ENCODE data around the gene TENM3.

The TENM3 gene

GRCh38 chr4:182627996-182628395 is 384.8 kb downstream of the TENM3 start:
- ATAC-seq (no peak), DNase-seq (no peak)

- DNase-seq, result no peak
- ATAC-seq, result no peak
These were observed 385.3 kb downstream of the TENM3 start for GRCh38 chr4:182628544-182628943.

- no peak for DNase-seq
- ATAC-seq, result no peak
These were observed 385.9 kb downstream of the TENM3 start for GRCh38 chr4:182629096-182629495.

- DNase-seq (no peak), ATAC-seq (no peak)
These were observed 397.3 kb downstream of the TENM3 start for GRCh38 chr4:182640491-182640890.

- ATAC-seq (no peak), DNase-seq (no peak)
These were observed 397.7 kb downstream of the TENM3 start for GRCh38 chr4:182640932-182641331.

GRCh38 chr4:182642831-182643230 is 399.6 kb downstream of the TENM3 start:
- ATAC-seq (no peak), DNase-seq (no peak)

- DNase-seq, result no peak
- ATAC-seq, result no peak
These were observed 400.8 kb downstream of the TENM3 start for GRCh38 chr4:182643801-182644682.

GRCh38 chr4:182644683-182645050 is 401.5 kb downstream of the TENM3 start:
- DNase-seq (no peak), ATAC-seq (no peak)

GRCh38 chr4:182645511-182645910 is 402.3 kb downstream of the TENM3 start:
- ATAC-seq (no peak), DNase-seq (no peak)

- ATAC-seq (no peak), DNase-seq (no peak)
These were observed 404.6 kb downstream of the TENM3 start for GRCh38 chr4:182647646-182648300.

- DNase-seq, result no peak
- no peak for ATAC-seq
These were observed 405.6 kb downstream of the TENM3 start for GRCh38 chr4:182648766-182649165.

GRCh38 chr4:182649698-182650477 is 406.7 kb downstream of the TENM3 start:
- DNase-seq, result no peak
- ATAC-seq, result no peak

GRCh38 chr4:182653596-182653995 is 410.4 kb downstream of the TENM3 start:
- no peak for ATAC-seq
- DNase-seq, result no peak

GRCh38 chr4:182655340-182655739 is 412.1 kb downstream of the TENM3 start:
- no peak for ATAC-seq
- DNase-seq, result no peak

GRCh38 chr4:182662551-182662950 is 419.3 kb downstream of the TENM3 start:
- DNase-seq (no peak), ATAC-seq (no peak)

- ATAC-seq (no peak), DNase-seq (no peak)
These were observed 428.0 kb downstream of the TENM3 start for GRCh38 chr4:182671231-182671630.

GRCh38 chr4:182671749-182672148 is 428.5 kb downstream of the TENM3 start:
- no peak for DNase-seq
- no peak for ATAC-seq

GRCh38 chr4:182678590-182678989 is 435.4 kb downstream of the TENM3 start:
- ATAC-seq (no peak), DNase-seq (no peak)

GRCh38 chr4:182679533-182679932 is 436.3 kb downstream of the TENM3 start:
- no peak for DNase-seq
- ATAC-seq, result no peak

GRCh38 chr4:182680234-182680653 is 437.0 kb downstream of the TENM3 start:
- DNase-seq (no peak), ATAC-seq (no peak)

GRCh38 chr4:182683661-182684060 is 440.5 kb downstream of the TENM3 start:
- DNase-seq (no peak), ATAC-seq (no peak)

GRCh38 chr4:182684796-182685195 is 441.6 kb downstream of the TENM3 start:
- no peak for ATAC-seq

GRCh38 chr4:182688081-182688480 is 444.9 kb downstream of the TENM3 start:
- DNase-seq (no peak), ATAC-seq (no peak)

More at GRCh38 chr4:182684796-182685195, 441.6 kb downstream of the TENM3 start:
- no peak for DNase-seq
